ENCODE data around the gene MYO1H. TPM values are rescaled to one million over a fixed set of nuclear protein-coding genes. Genes with fewer than 3 reads are reported as not detected.

The MYO1H gene
- total RNA-seq, 2 experiments from 2014 or later, result 0.28 to 0.59 TPM

DNA sequence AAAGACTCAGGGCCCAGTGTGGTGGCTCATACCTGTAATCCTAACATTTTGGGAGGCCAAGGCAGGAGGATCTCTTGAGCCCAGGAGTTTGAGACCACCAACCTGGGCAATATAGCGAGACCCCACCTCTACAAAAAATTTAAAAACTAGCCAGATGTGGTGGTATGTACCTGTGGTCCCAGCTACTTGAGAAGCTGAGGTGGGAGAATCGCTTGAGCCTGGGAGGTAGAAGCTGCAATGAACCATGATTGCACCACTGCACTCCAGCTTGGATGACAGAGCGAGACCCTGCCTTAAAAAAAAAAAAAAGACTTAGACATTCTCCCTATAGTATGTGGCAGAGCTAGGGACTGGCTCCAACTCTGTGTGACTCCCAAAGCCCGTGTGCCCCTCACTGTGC, 132.7 kb downstream of the MYO1H start:
- Histone ChIP-seq H4K20me1 (ENCODE audit: insufficient read depth, low read length) (peaks cover 8% of the 10 kb centered on the region; the same call in 1 of the 2 replicates), H3K36me3 (ENCODE audit: insufficient read depth, low read length) (peaks cover 20% of the 10 kb centered on the region; the same call in 1 of the 2 replicates), H3K79me2 (ENCODE audit: insufficient read depth, low read depth, low read length) (peaks cover 36% of the 10 kb centered on the region), H3K9me2 (ENCODE audit: insufficient read depth, low read length) (no peaks in the 10 kb centered on the region), H3K4me2 (ENCODE audit: low read length) (no peak overlapping the region), H2AFZ (ENCODE audit: low read length) (no peak overlapping the region), H3K4me3 (ENCODE audit: low read depth, low read length, poor library complexity, severe bottlenecking) (no peak overlapping the region), H3K9me3 (ENCODE audit: low read length) (no peaks in the 10 kb centered on the region), H3K4me1 (ENCODE audit: insufficient read depth, low read length, poor library complexity, severe bottlenecking) (peaks cover 22% of the 10 kb centered on the region), H3K27ac (ENCODE audit: low read depth, low read length, poor library complexity, severe bottlenecking) (no peak overlapping the region)
- CTCF ChIA-PET (ENCODE audit: unreplicated experiment), result no interaction called here
- POLR2A ChIA-PET, result no interaction called here
- intact Hi-C loops (cut with micrococcal nuclease; ENCODE audit: unreplicated experiment), result no loop called here
- no TSS peak for BruUV-seq (replicated peaks)
- TF ChIP-seq, protein P1, sequence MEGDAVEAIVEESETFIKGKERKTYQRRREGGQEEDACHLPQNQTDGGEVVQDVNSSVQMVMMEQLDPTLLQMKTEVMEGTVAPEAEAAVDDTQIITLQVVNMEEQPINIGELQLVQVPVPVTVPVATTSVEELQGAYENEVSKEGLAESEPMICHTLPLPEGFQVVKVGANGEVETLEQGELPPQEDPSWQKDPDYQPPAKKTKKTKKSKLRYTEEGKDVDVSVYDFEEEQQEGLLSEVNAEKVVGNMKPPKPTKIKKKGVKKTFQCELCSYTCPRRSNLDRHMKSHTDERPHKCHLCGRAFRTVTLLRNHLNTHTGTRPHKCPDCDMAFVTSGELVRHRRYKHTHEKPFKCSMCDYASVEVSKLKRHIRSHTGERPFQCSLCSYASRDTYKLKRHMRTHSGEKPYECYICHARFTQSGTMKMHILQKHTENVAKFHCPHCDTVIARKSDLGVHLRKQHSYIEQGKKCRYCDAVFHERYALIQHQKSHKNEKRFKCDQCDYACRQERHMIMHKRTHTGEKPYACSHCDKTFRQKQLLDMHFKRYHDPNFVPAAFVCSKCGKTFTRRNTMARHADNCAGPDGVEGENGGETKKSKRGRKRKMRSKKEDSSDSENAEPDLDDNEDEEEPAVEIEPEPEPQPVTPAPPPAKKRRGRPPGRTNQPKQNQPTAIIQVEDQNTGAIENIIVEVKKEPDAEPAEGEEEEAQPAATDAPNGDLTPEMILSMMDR (conservative IDR thresholded peaks at IDR 0.05; ENCODE audit: low read length), result no peak
- TF ChIP-seq EZH2phosphoT487 (IDR thresholded peaks at IDR 0.05; ENCODE audit: borderline replicate concordance, low read depth, low read length), result no peak
- no peak for DNase-seq (ENCODE audit: low spot score)

DNA sequence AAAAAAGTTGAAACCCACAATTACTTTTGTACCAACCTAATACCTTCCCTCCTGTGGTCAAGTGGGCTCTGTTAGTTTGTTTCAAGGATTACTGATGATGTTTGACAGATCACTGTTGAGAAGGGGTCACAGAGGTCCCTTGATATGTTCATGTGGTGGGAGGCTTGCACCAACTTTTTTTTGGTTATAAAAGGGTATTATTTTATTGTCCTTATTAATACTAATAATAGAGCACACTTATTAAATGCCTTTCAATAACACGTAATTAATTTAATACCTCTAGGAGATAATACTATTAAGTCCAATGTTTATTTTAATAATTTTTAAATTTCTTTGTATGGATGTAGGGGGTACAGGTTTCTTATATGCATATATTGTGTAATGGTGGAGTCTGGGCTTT, 134.2 kb downstream of the MYO1H start:
- H3K27ac ChIP-seq (ENCODE audit: low read depth, low read length, poor library complexity, severe bottlenecking), result no peak overlapping the region
- H3K9me2 ChIP-seq (ENCODE audit: insufficient read depth, low read length), result no peaks in the 10 kb centered on the region
- H3K79me2 ChIP-seq (ENCODE audit: insufficient read depth, low read depth, low read length), result peaks cover 21% of the 10 kb centered on the region
- peaks cover 13% of the 10 kb centered on the region for H3K4me1 ChIP-seq (ENCODE audit: insufficient read depth, low read length, poor library complexity, severe bottlenecking)
- POLR2A ChIA-PET, result interaction anchor here (1.2 kb wide), 1 partner anchor 9 kb away, joined by 3 read pairs; no protein-coding TSS in a partner anchor
- DNase-seq (ENCODE audit: low spot score), result no peak
- TF ChIP-seq EZH2phosphoT487 (IDR thresholded peaks at IDR 0.05; ENCODE audit: borderline replicate concordance, low read depth, low read length), result no peak
- TF ChIP-seq, protein P1 (conservative IDR thresholded peaks at IDR 0.05; ENCODE audit: low read length), result no peak
- intact Hi-C loops (cut with micrococcal nuclease; ENCODE audit: unreplicated experiment), result no loop called here
- CTCF ChIA-PET (ENCODE audit: unreplicated experiment), result no interaction called here
- H3K4me2 ChIP-seq (ENCODE audit: low read length), result no peak overlapping the region
- BruUV-seq (replicated peaks), result no TSS peak
- no peak overlapping the region for H2AFZ ChIP-seq (ENCODE audit: low read length)
- no peaks in the 10 kb centered on the region for H4K20me1 ChIP-seq (ENCODE audit: insufficient read depth, low read length)
- no peak overlapping the region for H3K4me3 ChIP-seq (ENCODE audit: low read depth, low read length, poor library complexity, severe bottlenecking)
- peaks cover 35% of the 10 kb centered on the region for H3K36me3 ChIP-seq (ENCODE audit: insufficient read depth, low read length)
- H3K9me3 ChIP-seq (ENCODE audit: low read length), result no peaks in the 10 kb centered on the region

- no peak for TF ChIP-seq EZH2phosphoT487 (IDR thresholded peaks at IDR 0.05; ENCODE audit: borderline replicate concordance, low read depth, low read length)
- TF ChIP-seq, protein P1 (conservative IDR thresholded peaks at IDR 0.05; ENCODE audit: low read length), result no peak
- CTCF ChIA-PET (ENCODE audit: unreplicated experiment), result no interaction called here
- Histone ChIP-seq H3K4me2 (ENCODE audit: low read length) (no peak overlapping the region), H3K9me3 (ENCODE audit: low read length) (no peaks in the 10 kb centered on the region), H2AFZ (ENCODE audit: low read length) (no peak overlapping the region), H3K27ac (ENCODE audit: low read depth, low read length, poor library complexity, severe bottlenecking) (no peak overlapping the region), H3K9me2 (ENCODE audit: insufficient read depth, low read length) (no peaks in the 10 kb centered on the region), H3K4me1 (ENCODE audit: insufficient read depth, low read length, poor library complexity, severe bottlenecking) (peaks cover 13% of the 10 kb centered on the region), H3K36me3 (ENCODE audit: insufficient read depth, low read length) (peaks cover 41% of the 10 kb centered on the region), H3K79me2 (ENCODE audit: insufficient read depth, low read depth, low read length) (peaks cover 19% of the 10 kb centered on the region), H3K4me3 (ENCODE audit: low read depth, low read length, poor library complexity, severe bottlenecking) (no peak overlapping the region), H4K20me1 (ENCODE audit: insufficient read depth, low read length) (no peaks in the 10 kb centered on the region)
- no peak for DNase-seq (ENCODE audit: low spot score)
- intact Hi-C loops (cut with micrococcal nuclease; ENCODE audit: unreplicated experiment), result no loop called here
- POLR2A ChIA-PET, result interaction anchor here (0.6 kb wide), 1 partner anchor 771 kb away, joined by 4 read pairs; no protein-coding TSS in a partner anchor
- BruUV-seq (replicated peaks), result no TSS peak
Observed at GRCh38 chr12:109482491-109482890, 134.8 kb downstream of the MYO1H start.

All from OCI-LY7 (cell line).